Measurements from ENCODE around the gene SPAG17.

The SPAG17 gene

GRCh38 chr1:118185084-118185832 is at the start of gene SPAG17:
Gene SPAG17, minus strand, starts transcription at chr1:118185228. Its CDS starts 71 bp downstream, at chr1:118185157.
- DNase-seq, result no peak

GRCh38 chr1:118225471-118225870 is 40.4 kb upstream of the SPAG17 start:
- DNase-seq, result no peak

- no peak for DNase-seq
These were observed 38.4 kb upstream of the SPAG17 start for GRCh38 chr1:118223426-118223825.

GRCh38 chr1:118219438-118219837 is 34.4 kb upstream of the SPAG17 start:
- DNase-seq, result no peak

- DNase-seq, result no peak
These were observed 32.3 kb upstream of the SPAG17 start for GRCh38 chr1:118217141-118217838.

GRCh38 chr1:118214866-118215265 is 29.8 kb upstream of the SPAG17 start:
- no peak for DNase-seq

GRCh38 chr1:118210723-118211110 is 25.7 kb upstream of the SPAG17 start:
- DNase-seq, result no peak

GRCh38 chr1:118210051-118210722 is 25.2 kb upstream of the SPAG17 start:
- DNase-seq, result no peak

- no peak for DNase-seq
These were observed 24.6 kb upstream of the SPAG17 start for GRCh38 chr1:118209648-118210047.

GRCh38 chr1:118206966-118207365 is 21.9 kb upstream of the SPAG17 start:
- no peak for DNase-seq

GRCh38 chr1:118204648-118205047 is 19.6 kb upstream of the SPAG17 start:
- no peak for DNase-seq

GRCh38 chr1:118204105-118204504 is 19.1 kb upstream of the SPAG17 start:
- no peak for DNase-seq

GRCh38 chr1:118202076-118202608 is 17.1 kb upstream of the SPAG17 start:
- DNase-seq, result no peak

GRCh38 chr1:118201524-118201923 is 16.5 kb upstream of the SPAG17 start:
- DNase-seq, result no peak

- DNase-seq, result no peak
These were observed 15.8 kb upstream of the SPAG17 start for GRCh38 chr1:118200836-118201235.

GRCh38 chr1:118190561-118190960 is 5.5 kb upstream of the SPAG17 start:
- DNase-seq, result no peak

- no peak for DNase-seq
These were observed 4.5 kb upstream of the SPAG17 start for GRCh38 chr1:118189564-118189963.

- no peak for DNase-seq
These were observed 3.4 kb upstream of the SPAG17 start for GRCh38 chr1:118188411-118188810.

GRCh38 chr1:118186026-118186425 is 998 bp upstream of the SPAG17 start:
- DNase-seq, result no peak

- no peak for DNase-seq
These were observed 317 bp downstream of the SPAG17 start for GRCh38 chr1:118184739-118185083.

GRCh38 chr1:118183586-118183985 is 1.4 kb downstream of the SPAG17 start:
- DNase-seq, result no peak

- DNase-seq, result no peak
These were observed 7.0 kb downstream of the SPAG17 start for GRCh38 chr1:118177998-118178397.

- no peak for DNase-seq
These were observed 16.0 kb downstream of the SPAG17 start for GRCh38 chr1:118169016-118169415.

- no peak for DNase-seq
These were observed 24.2 kb downstream of the SPAG17 start for GRCh38 chr1:118160806-118161205.
